Body of pancreas (tissue), 4 donors: ENCODE results near the gene NPR1.

Source experiments
- CTCF ChIP-seq, 7 experiments: fragments of 450-650 bp in 4 of 7; fragments of 200-600 bp in 3 of 7; sonication (generic) in 3 of 7; IDR thresholded peaks; one replicate each; pipeline ENCODE4 v1.5.1; 2016 to 2019; ENCODE audit warnings: antibody characterized with exemption in 7 of 7
- POLR2A ChIP-seq, 3 donors: fragments of 450-650 bp; IDR thresholded peaks; one replicate each; pipeline ENCODE4 v1.6.1; 2016; ENCODE audit warnings: antibody characterized with exemption in 3 of 3, mild to moderate bottlenecking in 2 of 3

- no peak for TF ChIP-seq POLR2A (IDR thresholded peaks at IDR 0.05)
- no peak for TF ChIP-seq CTCF (IDR thresholded peaks at IDR 0.05)
These were observed 10.3 kb downstream of the NPR1 start for GRCh38 chr1:153688736-153689328.
